NCI-H1105 (cell line): ENCODE results near the gene SLC22A6.

ENCODE experiments used
- DNase-seq: peaks from one replicate; lab custom pipeline; 2025; lab: John Stamatoyannopoulos, UW

SLC22A6 gene, protein sequence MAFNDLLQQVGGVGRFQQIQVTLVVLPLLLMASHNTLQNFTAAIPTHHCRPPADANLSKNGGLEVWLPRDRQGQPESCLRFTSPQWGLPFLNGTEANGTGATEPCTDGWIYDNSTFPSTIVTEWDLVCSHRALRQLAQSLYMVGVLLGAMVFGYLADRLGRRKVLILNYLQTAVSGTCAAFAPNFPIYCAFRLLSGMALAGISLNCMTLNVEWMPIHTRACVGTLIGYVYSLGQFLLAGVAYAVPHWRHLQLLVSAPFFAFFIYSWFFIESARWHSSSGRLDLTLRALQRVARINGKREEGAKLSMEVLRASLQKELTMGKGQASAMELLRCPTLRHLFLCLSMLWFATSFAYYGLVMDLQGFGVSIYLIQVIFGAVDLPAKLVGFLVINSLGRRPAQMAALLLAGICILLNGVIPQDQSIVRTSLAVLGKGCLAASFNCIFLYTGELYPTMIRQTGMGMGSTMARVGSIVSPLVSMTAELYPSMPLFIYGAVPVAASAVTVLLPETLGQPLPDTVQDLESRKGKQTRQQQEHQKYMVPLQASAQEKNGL

DNA sequence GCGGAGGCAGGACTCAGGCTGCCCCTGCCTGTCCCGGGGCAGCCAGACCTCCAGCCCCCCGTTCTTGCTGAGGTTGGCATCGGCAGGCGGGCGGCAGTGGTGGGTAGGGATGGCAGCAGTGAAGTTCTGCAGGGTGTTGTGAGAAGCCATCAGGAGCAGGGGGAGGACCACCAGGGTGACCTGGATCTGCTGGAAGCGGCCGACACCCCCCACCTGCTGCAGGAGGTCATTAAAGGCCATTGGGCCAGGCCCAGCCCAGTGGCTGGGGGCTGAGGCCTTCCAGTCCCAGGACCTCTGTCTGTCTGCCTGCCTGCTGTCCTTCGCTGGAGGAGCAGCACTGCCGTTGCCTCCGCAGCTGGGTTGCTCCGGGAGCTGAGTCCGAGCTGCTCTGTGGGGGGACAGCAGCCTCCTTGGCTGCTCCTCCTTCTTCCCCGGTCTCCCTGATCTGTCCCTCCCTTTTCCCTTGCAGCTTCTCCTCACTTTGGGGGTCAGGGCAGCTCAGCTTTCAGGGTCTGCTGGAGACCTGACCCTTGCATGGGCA lies at the start of gene SLC22A6:
TSS of gene SLC22A6 (minus strand) at position 517 of the 541 bp plus-strand sequence. CDS start at position 240, 277 bp downstream.
- DNase-seq, result no peak

DNA sequence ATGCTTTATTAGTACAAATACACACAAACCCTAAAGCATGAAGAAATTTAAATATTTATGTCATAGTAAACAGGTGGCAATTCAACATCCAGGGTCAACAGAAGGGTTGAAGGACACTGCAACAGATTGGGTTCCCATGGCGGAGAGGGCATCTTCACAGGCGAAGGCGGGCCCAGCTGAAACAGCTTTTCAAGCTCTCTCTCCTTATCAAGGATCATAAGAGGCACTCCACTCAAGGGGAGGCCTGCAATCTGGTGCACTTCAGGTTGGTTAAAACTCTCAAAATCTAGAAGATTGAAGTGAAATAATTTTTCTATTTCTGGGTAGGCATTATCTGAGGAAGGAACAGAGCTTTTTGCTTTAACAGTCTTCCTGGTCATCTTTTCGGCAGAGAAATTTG lies 47.7 kb upstream of the SLC22A6 start:
- no peak for DNase-seq

DNA sequence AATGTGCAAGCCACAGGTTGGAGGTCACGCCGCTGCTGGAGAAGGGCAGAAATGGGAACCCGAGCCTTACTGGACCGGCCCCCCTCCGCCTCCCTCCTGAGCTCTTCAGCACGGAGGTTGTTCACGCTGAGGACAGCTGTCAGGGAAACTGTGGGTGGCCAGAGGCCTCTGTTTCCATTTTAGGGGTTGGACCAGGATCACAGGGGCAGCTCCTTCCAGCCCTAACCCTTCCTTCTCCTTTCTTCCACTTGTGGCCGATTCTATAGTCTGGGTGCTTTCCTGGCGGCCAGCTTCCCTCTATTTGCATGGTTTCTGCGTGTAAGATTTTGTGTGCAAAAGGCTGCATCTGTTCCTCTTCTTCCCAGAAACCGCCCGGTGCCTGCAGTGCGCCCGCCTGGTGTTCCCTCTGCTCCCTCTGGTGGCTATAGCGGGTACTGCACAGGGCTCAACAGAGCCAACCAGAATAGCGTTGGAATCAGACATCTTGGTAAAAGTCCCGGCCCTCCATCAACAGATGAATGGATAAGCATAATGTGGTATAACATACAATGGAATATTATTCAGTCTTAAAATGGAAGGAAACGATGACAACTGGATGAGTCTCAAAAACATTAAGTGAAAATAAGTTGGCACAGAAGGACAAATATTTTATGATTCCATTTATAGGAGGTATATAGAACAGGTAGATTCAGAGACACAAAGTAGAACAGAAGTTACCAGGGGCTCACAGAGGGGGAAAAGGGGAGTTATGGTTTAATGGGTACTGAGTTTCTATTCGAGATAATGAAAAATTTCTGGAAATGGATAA lies 39.3 kb upstream of the SLC22A6 start:
- DNase-seq, result peak; percentile 72

DNA sequence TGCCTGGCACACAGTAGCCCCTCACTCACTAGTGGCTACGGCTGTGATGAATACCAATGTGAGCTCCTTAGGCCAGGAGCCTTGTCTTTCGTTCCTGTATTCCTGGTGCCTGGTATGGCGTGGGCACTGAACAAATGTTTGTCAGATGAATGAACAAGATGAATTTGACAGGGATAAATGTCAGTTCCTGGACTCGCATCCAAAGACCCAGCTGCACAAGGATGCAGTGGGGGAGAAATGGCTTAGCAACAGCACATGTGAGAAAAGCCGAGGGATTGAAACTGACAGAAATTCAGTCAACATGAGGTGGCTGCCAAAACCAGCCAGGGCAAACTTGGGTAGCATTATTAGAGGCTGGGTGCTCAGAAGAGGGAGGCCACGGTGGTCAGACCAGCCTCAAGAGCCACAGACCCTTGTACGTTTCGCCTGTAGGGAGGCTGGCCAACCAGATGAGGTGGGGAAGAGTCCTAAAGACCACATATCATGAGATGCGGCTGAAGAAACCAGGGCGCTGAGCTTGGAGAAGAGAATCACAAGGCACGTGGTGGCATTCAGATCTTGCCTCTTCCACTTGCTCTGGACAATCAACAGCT lies 38.6 kb upstream of the SLC22A6 start:
- DNase-seq, result no peak

DNA sequence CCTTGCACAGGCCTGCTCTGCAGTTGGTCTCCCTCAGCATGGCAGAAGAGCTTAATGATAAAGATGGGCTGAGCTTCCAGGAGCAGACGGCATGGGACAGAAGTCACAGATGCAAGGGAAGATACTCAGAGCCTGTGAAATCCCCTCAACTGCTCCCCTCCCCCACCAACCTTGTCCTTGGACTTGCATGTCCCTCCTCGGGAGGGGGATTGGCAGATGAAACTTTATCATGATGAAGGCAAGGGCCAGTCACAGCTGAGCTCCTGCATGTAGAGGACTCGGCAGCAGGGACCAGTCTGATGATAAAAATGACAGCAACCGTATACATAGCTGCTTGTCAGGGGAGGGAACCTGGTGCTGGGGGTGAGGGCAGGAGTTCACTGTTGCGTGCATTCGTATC lies 37.7 kb upstream of the SLC22A6 start:
- no peak for DNase-seq

DNA sequence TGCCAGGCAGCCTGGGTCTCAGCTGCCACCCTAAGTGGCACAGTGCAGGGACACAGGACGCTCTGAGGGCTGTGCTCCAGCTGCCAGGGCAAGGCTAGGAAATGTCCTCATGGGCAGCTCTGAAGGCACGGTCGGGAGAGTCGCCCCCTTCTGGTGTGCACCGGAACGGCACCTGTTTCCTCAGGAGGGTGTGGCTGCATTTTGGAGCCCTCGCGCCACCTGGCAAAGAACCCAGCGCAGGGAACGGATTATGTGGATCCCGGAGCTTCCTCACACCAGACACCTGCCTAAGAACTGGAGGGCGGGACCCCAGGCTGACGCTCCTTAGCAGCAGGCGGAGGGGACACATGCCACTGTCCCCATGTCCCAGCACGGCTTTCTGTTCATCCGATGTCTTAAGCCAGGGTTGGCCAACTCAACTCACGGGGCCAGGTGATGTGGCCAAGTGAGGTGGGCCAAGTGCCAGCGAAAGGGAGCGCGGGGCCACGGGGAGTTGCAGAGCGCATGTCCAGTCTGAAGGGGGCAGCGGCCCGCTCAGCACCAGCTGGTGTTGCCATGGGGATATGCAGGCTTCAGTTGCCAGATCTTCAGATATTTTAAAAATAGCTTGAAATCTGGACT lies 36.0 kb upstream of the SLC22A6 start:
- no peak for DNase-seq

DNA sequence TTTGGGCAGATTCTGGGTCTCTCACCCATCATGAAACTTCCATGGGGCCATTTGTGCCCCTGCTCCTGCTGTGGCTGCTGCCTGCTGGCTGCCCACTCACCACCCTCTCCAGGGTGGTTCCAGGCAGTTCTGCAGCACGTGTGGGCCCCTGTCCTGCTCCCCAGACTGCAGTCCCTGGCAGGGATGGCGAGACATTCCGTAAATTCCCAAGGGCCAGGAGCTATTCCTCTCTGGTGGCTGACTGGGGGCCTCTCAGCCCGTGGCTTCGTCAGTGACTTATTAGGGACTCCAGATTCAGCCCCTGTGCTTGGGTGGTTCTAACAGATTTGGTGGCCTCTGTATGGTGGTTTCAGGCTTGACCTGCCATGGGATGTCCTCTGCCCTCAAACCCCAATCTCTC lies 34.7 kb upstream of the SLC22A6 start:
- no peak for DNase-seq

DNA sequence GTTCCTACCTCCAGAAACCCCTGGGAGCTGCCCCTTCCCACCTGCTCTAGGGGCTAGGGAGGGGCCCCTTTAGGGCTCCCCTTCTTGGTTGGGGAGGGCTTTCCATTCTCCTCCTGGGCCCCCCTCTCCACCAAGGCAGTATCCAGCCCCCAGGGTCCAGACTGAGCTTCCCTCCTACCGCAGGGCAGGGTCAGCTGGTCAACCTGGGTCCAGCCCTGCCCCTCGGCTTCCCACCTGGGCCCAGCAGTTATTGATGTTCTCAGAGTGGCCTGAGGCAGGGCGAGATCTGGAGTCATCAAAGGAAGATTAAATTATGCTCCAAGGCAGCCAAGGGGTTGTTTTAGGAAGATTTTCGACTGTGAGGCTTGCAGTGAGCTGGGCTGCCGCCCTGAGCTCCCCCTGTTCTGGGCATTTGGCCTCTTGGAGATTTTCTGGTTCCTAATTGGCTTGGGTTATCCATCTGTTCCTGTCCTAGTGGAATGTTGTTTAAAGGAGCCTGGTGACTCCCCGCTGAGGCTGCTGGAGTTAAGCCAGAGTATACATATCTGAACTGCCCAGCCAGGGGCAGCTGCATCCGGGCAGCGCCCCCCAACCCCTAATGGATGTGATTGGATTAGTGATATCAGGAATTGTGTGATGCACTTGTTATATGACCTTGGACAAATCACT lies 32.7 kb upstream of the SLC22A6 start:
- peak; percentile 35 for DNase-seq

DNA sequence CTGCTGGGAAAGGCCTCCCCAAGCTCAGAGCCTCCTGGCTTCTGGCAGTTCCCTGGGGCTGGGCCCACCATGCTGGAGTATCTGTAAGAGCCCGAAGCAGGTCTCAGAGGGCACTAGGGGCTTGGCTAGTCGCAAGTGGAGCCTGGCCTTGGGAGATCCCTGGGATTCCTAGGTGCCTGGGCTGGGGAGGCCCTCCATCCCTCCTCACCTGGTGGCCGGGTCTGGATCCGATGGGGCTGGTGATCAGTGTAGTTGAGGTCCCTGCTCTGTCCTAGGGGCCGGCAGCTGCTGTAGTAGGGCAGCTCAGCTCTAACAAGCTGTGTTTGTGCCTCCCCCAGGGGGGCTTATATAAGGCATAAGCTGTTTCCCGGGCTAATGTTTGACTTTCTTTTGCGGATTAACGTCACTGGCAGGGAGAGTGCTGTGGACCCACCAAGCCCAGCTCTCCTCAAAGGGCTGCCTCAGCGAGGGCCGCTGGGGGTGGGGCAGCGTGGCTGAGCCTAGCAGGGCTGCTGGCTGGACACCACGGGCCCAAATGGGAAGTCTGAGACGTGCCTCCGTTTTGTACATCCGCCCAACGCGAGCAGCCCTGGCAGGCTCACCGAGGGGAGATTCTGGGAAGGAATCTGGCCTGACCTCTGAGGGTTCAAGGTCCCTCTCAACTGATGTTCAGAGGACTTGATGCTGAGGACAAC lies 30.9 kb upstream of the SLC22A6 start, which contains the start of gene SLC22A8:
TSS of gene SLC22A8 (minus strand) at position 321 of the 695 bp plus-strand sequence. CDS start 883 bp downstream, outside the sequence.
- DNase-seq, result no peak

DNA sequence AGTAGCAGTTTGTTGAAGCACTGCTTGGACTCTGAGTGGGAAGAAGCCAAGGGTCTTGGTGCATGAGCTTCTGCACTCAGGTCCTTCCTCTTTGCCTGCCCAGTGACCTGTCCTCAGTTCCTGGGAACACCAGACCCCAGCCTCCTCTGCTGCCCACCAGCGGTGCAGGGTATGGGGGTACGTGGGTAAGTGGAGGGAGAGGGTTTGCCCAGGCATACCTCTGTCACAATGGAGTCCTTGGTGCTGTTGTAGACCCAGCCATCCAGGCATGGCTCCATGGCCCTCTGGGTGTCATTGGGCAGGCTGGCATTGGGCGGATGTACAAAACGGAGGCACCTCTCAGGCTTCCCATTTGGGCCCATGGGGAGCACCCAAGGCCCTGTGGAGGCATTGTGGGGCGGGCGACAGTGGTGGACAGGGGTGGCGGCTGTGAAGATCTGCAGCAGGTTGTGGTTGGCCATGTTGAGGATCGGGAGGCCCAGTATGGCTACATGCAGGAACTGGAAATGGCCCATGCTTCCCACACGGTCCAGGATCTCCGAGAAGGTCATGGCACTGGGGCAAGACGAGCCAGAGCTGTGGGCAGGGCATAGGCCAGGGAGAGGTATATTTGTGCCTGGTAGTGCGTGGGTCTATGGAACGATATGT lies 29.8 kb upstream of the SLC22A6 start:
- no peak for DNase-seq

DNA sequence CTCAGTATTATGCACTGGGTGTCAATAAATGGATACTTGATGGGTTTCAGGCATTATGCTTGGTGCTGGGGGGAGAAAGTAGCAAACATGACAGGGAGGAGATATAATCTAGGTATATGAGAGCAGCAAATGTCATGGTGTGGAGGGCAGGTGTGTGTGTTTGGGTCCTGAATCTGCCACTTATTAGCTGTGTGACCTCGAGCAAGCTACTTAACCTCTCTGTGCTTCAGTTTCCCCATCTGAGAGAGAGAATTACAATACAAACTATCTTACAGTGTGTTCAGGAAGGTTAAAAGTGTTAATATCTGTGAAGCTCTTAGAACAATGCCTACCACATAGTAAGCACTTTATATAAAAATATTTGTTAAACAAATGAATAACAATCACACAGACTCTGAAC lies 28.1 kb upstream of the SLC22A6 start:
- DNase-seq, result no peak

DNA sequence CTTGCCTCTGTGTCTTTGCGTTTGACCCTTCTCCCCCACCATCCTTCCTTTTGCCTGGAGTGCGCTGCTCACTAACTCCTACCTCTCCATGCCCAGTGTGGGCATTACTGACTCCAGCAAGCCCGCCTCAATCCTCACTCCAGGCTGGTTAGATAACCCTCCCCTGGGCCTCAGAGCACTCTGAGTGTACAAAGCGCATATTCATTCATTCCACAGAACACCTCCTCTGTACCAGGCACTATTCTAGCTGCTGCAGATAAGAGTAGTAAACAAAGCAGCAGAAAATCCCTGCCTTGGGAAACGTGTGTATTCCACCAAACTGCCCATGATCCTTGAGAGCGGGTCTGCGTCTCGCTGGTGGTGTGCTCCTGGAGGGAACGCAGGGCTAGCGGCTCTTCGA lies 27.7 kb upstream of the SLC22A6 start:
- DNase-seq, result no peak

DNA sequence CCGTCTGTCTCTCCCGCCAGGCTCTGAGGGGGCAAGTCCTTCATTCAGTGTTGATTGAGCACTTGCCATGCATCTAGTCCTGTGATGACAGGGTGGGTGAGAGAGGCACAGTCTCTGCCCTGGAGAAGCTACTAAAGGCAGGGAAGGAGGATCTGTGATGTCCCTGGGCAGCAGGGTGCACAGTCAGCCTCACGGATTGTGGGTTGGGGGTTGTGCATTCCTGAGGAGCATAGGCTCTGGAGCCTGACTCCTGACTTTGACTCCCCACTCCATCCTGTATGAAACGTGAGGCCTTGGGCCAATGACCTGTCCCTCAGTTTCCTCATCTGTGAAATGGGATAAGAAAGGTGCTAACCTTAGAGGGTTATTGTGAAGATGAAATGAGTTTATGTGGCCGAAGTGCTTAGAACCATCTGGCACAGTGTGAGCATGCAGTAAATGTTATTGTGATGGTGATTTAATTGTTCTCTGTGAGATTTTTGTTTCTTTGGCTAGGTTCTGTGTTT lies 26.2 kb upstream of the SLC22A6 start:
- no peak for DNase-seq

DNA sequence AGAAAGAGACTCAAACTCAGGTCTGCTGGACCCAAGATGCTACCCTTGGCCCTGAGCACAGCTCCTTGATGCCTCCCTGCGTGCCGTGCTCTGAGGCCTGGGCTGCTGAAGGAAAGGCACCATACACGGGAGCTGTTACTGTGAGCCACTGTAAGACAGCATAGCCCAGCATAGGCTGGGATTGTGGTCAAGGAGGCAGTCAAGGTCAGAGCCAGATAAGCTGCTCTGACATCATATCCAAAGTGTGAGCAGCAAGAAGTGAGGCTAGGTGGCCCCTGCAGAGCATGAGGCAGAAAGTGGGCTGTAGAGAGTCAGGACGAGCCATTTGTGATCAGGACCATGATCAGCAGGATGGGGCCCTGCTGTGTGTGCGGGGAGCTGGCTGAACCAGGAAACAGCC lies 23.2 kb upstream of the SLC22A6 start:
- no peak for DNase-seq

DNA sequence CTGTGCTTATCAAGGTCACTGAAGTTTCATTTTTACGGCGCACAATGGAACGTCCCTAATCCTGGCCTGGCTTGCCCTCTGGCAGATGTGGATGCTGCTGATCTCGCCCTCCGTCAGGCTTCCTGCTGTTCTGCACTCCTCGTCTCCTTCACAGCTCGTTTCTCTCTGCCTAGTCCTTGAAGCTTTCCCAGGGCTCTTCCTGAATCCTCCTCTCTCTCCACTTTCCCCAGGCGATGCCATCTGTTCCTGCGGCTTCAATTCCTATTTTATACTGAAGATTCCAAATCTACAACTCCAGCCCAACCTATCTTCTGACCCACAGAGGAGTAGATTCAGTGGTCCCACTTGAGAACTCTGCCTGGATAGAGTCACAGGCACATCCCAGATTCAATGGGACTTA lies 16.7 kb upstream of the SLC22A6 start:
- DNase-seq, result no peak

DNA sequence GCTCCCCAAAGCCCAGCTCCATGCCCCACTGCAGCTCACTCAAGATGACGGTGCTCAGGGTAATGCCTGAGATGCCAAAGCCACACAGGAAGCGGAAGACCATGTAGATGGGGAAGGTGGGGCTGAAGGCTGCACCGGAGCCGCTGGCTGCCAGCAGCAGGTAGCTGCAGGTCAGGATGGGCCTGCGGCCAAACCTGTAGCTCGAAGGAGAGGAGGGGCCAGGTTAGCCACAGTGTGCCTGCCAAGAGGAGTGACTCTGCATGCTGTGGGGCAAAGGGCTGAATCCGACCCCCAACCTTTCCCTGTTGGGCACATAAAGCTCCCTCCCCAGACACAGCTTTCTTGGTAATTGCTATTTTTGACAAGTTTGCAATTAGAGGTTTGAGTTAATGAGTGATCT lies 14.9 kb upstream of the SLC22A6 start:
- DNase-seq, result no peak

DNA sequence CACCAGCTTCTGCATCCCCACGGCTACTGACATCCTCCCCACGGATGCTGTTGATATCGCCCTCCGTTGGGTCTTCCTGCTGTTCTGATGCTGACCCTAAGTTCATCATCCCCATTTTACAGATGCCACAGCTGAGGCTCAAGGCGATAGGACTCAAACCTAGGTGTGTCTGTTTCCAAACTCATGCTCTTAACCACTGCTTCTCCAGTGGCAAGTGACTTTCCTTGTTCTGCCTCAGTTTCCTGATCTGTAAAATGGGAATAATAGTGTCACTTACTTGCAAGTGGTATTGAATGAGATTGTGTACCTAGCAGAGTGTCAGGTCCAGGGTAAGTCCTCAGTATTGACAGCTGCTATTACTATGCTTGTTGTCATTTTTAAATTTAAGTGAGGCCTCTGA lies 14.4 kb upstream of the SLC22A6 start:
- no peak for DNase-seq

DNA sequence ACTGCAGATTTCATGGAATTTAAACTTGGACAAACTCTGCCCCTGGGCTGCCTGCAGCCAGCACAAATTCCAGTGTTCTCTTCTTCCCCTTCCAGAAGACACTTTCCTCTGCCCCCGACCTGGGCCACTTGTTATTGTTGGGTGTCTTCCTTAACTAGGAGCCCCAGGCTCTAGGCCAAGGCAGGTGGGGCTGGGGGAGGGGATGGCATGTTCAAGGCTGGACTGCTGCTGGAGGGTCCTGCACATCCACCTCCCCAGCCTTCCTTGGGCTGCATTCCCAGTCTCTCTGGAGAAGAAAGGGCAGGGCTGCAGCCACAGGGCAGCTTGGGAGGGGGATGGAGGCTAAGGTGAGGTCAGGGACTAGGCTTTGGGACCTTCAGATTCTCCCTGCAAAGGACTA lies 11.5 kb upstream of the SLC22A6 start:
- no peak for DNase-seq

DNA sequence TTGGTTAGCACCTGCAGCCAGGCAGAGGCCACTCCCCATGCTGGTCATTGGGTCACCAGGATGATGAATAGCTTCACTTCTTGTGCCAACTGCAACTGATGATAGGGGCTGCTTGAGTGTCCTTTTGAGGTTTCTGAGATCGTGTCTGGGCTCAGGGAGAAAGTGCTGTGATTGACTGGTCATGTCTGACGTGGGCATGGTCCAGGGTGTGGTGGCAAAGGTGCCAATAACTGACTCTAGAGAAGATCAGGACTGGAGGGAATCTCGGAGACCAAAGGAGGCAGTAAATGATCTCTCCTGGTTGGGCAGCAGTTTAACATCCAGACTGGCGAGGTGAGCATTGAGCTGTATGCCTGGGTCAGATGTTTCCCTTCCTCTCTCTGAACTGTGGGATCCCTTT lies 10.0 kb upstream of the SLC22A6 start:
- no peak for DNase-seq

DNA sequence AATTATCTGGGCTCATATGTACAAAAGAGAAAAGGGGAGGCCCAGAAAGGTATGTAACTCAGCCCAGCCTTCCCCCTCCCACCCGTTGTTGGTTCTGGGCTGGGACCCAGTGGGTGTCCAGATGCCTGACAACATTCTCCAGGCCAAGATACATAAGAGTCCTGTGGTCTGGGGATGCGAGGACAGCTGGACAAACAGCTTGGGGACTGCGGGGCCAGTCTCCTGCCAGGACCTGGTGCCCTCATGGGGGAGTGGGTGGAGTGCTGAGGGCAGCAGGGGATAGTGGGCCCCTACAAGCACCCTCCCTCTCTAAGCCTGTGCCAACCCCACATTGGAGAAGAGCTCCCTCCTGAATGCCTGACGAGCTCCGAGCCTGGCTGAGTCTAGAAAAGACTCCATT lies 3.5 kb upstream of the SLC22A6 start:
- DNase-seq, result no peak
